Measurements from ENCODE around the gene RB1. TPM values are rescaled to one million over a fixed set of nuclear protein-coding genes. Genes with fewer than 3 reads are reported as not detected.

Gene RB1
- polyA plus RNA-seq, 2 of the 4 experiments (the other 2 are of a cell fraction), result 17.7 to 22.2 TPM

- POLR2A ChIA-PET, result no interaction called here
- Histone ChIP-seq H3K4me1 (no peaks in the 10 kb centered on the region), H3K27ac (no peak overlapping the region), H3K4me2 (no peak overlapping the region), H3K4me3 (no peak overlapping the region), H3K9me3 (peaks cover 2% of the 10 kb centered on the region; the same call in 1 of the 3 replicates)
- TF ChIP-seq EHF (CRISPR knock-in tag; IDR thresholded peaks at IDR 0.05), result no peak
- TF ChIP-seq SMC3 (IDR thresholded peaks at IDR 0.05), result no peak
- no peak for TF ChIP-seq HOXB13 (CRISPR knock-in tag; IDR thresholded peaks at IDR 0.05; ENCODE audit: low read depth)
- TF ChIP-seq NPAS2 (CRISPR knock-in tag; IDR thresholded peaks at IDR 0.05; ENCODE audit: borderline replicate concordance), result no peak
- TF ChIP-seq MYC (IDR thresholded peaks at IDR 0.05; ENCODE audit: borderline replicate concordance, low read length), result no peak
- no peak for TF ChIP-seq RCOR1 (IDR thresholded peaks at IDR 0.05; ENCODE audit: low read depth, low read length)
- TF ChIP-seq NR3C1 (IDR thresholded peaks at IDR 0.05), result no peak
- TF ChIP-seq JUNB (IDR thresholded peaks at IDR 0.05), result no peak
- no peak for TF ChIP-seq PBX3 (IDR thresholded peaks at IDR 0.05)
- TF ChIP-seq ZFP36 (IDR thresholded peaks at IDR 0.05; ENCODE audit: borderline replicate concordance, partially characterized antibody), result no peak
- TF ChIP-seq RFX5 (IDR thresholded peaks at IDR 0.05), result no peak
- no peak for TF ChIP-seq ZNF302 (CRISPR knock-in tag; IDR thresholded peaks at IDR 0.05)
- TF ChIP-seq, protein P1, sequence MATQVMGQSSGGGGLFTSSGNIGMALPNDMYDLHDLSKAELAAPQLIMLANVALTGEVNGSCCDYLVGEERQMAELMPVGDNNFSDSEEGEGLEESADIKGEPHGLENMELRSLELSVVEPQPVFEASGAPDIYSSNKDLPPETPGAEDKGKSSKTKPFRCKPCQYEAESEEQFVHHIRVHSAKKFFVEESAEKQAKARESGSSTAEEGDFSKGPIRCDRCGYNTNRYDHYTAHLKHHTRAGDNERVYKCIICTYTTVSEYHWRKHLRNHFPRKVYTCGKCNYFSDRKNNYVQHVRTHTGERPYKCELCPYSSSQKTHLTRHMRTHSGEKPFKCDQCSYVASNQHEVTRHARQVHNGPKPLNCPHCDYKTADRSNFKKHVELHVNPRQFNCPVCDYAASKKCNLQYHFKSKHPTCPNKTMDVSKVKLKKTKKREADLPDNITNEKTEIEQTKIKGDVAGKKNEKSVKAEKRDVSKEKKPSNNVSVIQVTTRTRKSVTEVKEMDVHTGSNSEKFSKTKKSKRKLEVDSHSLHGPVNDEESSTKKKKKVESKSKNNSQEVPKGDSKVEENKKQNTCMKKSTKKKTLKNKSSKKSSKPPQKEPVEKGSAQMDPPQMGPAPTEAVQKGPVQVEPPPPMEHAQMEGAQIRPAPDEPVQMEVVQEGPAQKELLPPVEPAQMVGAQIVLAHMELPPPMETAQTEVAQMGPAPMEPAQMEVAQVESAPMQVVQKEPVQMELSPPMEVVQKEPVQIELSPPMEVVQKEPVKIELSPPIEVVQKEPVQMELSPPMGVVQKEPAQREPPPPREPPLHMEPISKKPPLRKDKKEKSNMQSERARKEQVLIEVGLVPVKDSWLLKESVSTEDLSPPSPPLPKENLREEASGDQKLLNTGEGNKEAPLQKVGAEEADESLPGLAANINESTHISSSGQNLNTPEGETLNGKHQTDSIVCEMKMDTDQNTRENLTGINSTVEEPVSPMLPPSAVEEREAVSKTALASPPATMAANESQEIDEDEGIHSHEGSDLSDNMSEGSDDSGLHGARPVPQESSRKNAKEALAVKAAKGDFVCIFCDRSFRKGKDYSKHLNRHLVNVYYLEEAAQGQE (IDR thresholded peaks at IDR 0.05), result no peak
- TF ChIP-seq EP300 (IDR thresholded peaks at IDR 0.05), result no peak
- DNase-seq (ENCODE audit: low read depth in 1 of 2, low spot score in 1 of 2) (no peak), FAIRE-seq (no peak), ATAC-seq (no peak)
- CTCF ChIA-PET, result no interaction called here
- 98% methylated on average over 13 of the region's 20 CpGs for WGBS (ENCODE audit: missing lambda C conversion rate)
These were observed 16.8 kb downstream of the RB1 start for GRCh38 chr13:48320399-48320790.

DNA sequence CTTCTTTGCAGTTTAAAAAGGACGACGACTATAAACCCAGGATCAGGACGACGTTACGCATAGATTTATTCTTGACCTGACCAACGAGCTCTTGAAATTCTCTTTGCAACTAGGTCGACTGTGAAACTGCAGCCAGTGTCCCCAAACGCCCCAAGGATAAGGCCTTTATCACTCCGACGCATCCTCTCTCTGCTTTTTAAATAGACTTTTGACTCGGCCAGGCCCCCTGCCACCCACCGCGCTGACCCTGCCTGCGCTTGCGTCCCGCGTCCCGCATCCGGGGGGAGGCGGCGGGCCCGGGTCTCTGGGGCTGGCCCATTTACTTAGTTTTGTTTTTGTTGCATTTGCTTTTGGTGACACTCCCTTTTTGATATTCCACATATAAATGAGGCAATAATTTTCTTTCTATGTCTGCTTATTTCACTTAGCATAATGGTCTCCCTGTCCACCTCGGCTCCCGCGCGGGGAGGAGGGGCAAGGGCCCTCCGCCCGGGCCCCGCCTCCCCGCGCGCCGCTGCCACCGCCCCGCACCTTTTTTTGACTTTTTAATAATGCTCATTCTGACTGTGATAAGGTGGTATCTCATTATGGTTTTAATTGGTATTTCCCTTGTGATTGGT, 17.4 kb downstream of the RB1 start:
- Histone ChIP-seq H3K4me3 (no peak overlapping the region), H3K9me3 (peaks cover 2% of the 10 kb centered on the region; the same call in 1 of the 3 replicates), H3K4me2 (no peak overlapping the region), H3K4me1 (no peaks in the 10 kb centered on the region), H3K27ac (no peak overlapping the region)
- no peak for TF ChIP-seq MAFK (IDR thresholded peaks at IDR 0.05; ENCODE audit: partially characterized antibody)
- TF ChIP-seq, protein P2, sequence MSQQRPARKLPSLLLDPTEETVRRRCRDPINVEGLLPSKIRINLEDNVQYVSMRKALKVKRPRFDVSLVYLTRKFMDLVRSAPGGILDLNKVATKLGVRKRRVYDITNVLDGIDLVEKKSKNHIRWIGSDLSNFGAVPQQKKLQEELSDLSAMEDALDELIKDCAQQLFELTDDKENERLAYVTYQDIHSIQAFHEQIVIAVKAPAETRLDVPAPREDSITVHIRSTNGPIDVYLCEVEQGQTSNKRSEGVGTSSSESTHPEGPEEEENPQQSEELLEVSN (IDR thresholded peaks at IDR 0.05; ENCODE audit: borderline replicate concordance, low read depth), result no peak
- TF ChIP-seq ZFP36 (IDR thresholded peaks at IDR 0.05; ENCODE audit: borderline replicate concordance, partially characterized antibody), result no peak
- TF ChIP-seq, protein P3, sequence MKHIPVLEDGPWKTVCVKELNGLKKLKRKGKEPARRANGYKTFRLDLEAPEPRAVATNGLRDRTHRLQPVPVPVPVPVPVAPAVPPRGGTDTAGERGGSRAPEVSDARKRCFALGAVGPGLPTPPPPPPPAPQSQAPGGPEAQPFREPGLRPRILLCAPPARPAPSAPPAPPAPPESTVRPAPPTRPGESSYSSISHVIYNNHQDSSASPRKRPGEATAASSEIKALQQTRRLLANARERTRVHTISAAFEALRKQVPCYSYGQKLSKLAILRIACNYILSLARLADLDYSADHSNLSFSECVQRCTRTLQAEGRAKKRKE (CRISPR knock-in tag; IDR thresholded peaks at IDR 0.05; ENCODE audit: low read depth), result no peak
- TF ChIP-seq, protein P1 (IDR thresholded peaks at IDR 0.05), result no peak
- TF ChIP-seq FOXS1 (CRISPR knock-in tag; IDR thresholded peaks at IDR 0.05), result no peak
- TF ChIP-seq, protein P4, sequence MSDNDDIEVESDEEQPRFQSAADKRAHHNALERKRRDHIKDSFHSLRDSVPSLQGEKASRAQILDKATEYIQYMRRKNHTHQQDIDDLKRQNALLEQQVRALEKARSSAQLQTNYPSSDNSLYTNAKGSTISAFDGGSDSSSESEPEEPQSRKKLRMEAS (IDR thresholded peaks at IDR 0.05), result no peak
- TF ChIP-seq EHF (CRISPR knock-in tag; IDR thresholded peaks at IDR 0.05), result no peak
- TF ChIP-seq PHF8 (IDR thresholded peaks at IDR 0.05; ENCODE audit: borderline replicate concordance, low read depth), result no peak
- TF ChIP-seq TFCP2L1 (CRISPR knock-in tag; IDR thresholded peaks at IDR 0.05), result no peak
- TF ChIP-seq KDM5A (IDR thresholded peaks at IDR 0.05), result no peak
- ChIA-PET POLR2A (no interaction called here), CTCF (no interaction called here)
- ATAC-seq (no peak), DNase-seq (ENCODE audit: low read depth in 1 of 2, low spot score in 1 of 2) (no peak), FAIRE-seq (no peak)
- 96% methylated on average over 30 of the region's 35 CpGs for WGBS (ENCODE audit: missing lambda C conversion rate)

Measured in A549 (cell line).